HepG2 (cell line): ENCODE measurements around the gene TAF3. TPM values are rescaled to one million over a fixed set of nuclear protein-coding genes. Genes with fewer than 3 reads are reported as not detected.

ENCODE experiments used
- ASH2L ChIP-seq: fragments of 300-600, 200-600 bp; sonication (generic); IDR thresholded peaks from 2 replicates; pipeline ENCODE4 v1.7.0; 2017; ENCODE audit warnings: low read depth, mild to moderate bottlenecking, moderate library complexity, mixed read lengths, low read length; ENCODE audit not compliant: insufficient read length
- CEBPG ChIP-seq: IDR thresholded peaks from 2 replicates; pipeline ENCODE4 v1.6.1; 2016
- CREM ChIP-seq, 2 experiments: sonication (generic) in 1 of 2; formaldehyde crosslinking in 1 of 2; IDR thresholded peaks; 2 replicates each; pipeline versions ENCODE4 v1.4.0 to v1.6.1; 2016 to 2020; ENCODE audit warnings: antibody characterized with exemption in 1 of 2, mild to moderate bottlenecking in 1 of 2, missing genetic modification reagents in 1 of 2
- ESRRA ChIP-seq: sonication (generic); formaldehyde crosslinking; IDR thresholded peaks from 2 replicates; pipeline ENCODE4 v1.5.1; 2020; ENCODE audit warnings: mild to moderate bottlenecking, low read depth, missing genetic modification reagents
- EZH2 ChIP-seq: conservative IDR thresholded peaks from 2 replicates; pipeline ENCODE4 v1.6.1; 2012; ENCODE audit warnings: mild to moderate bottlenecking, low read depth, low read length, moderate library complexity
- FOXA1 ChIP-seq, 2 experiments: fragments of 450-650 bp in 1 of 2; sonication (generic) in 1 of 2; formaldehyde crosslinking in 1 of 2; IDR thresholded peaks; 2 replicates each; pipeline versions ENCODE4 v1.4.0 to v1.6.1; 2016 to 2020; ENCODE audit warnings: missing genetic modification reagents in 1 of 2
- GFI1 ChIP-seq: sonication (generic); formaldehyde crosslinking; IDR thresholded peaks from 2 replicates; pipeline ENCODE4 v1.5.0; 2020; ENCODE audit warnings: missing genetic modification reagents, mild to moderate bottlenecking, borderline replicate concordance
- HMG20B ChIP-seq: conservative IDR thresholded peaks from 2 replicates; pipeline ENCODE4 v1.6.1; 2016; ENCODE audit warnings: missing genetic modification reagents, missing compliant biosample characterization
- JUNB ChIP-seq: sonication (generic); formaldehyde crosslinking; IDR thresholded peaks from 2 replicates; pipeline ENCODE4 v1.8.0; 2022; ENCODE audit warnings: missing genetic modification reagents, mild to moderate bottlenecking, borderline replicate concordance
- JUND ChIP-seq: sonication (generic); formaldehyde crosslinking; IDR thresholded peaks from 2 replicates; pipeline ENCODE4 v1.8.0; 2022; ENCODE audit warnings: mild to moderate bottlenecking, missing genetic modification reagents
- KDM3A ChIP-seq: IDR thresholded peaks from 2 replicates; pipeline ENCODE4 v1.6.1; 2018; ENCODE audit warnings: low read depth, missing compliant biosample characterization
- MIER3 ChIP-seq: IDR thresholded peaks from 2 replicates; pipeline ENCODE4 v1.6.1; 2016; ENCODE audit warnings: missing compliant biosample characterization, borderline replicate concordance
- MTA1 ChIP-seq: sonication (generic); formaldehyde crosslinking; IDR thresholded peaks from 2 replicates; pipeline ENCODE4 v1.4.0; 2020; ENCODE audit warnings: missing genetic modification reagents, mild to moderate bottlenecking, borderline replicate concordance
- NFIC ChIP-seq: IDR thresholded peaks from 2 replicates; pipeline ENCODE4 v1.6.1; 2012; ENCODE audit warnings: mild to moderate bottlenecking, low read length, inconsistent platforms
- NKX3-1 ChIP-seq: sonication (generic); formaldehyde crosslinking; IDR thresholded peaks from 2 replicates; pipeline ENCODE4 v1.5.0; 2020; ENCODE audit warnings: missing genetic modification reagents
- NR3C1 ChIP-seq: sonication (generic); formaldehyde crosslinking; IDR thresholded peaks from 2 replicates; pipeline ENCODE4 v1.4.0; 2020; ENCODE audit warnings: missing genetic modification reagents
- PHF21A ChIP-seq: sonication (generic); formaldehyde crosslinking; IDR thresholded peaks from 2 replicates; pipeline ENCODE4 v1.5.0; 2020; ENCODE audit warnings: mild to moderate bottlenecking, missing genetic modification reagents
- RXRB ChIP-seq: IDR thresholded peaks from 2 replicates; pipeline ENCODE4 v1.6.1; 2016; ENCODE audit warnings: borderline replicate concordance, missing genetic modification reagents, missing compliant biosample characterization
- SALL1 ChIP-seq: sonication (generic); formaldehyde crosslinking; IDR thresholded peaks from 2 replicates; pipeline ENCODE4 v1.8.0; 2022; ENCODE audit warnings: mild to moderate bottlenecking, missing genetic modification reagents
- SIX1 ChIP-seq: sonication (generic); formaldehyde crosslinking; IDR thresholded peaks from 2 replicates; pipeline ENCODE4 v1.4.0; 2020; ENCODE audit warnings: missing genetic modification reagents, borderline replicate concordance
- SOX13 ChIP-seq, 3 experiments: fragments of 450-650 bp in 1 of 3; sonication (generic) in 1 of 3; formaldehyde crosslinking in 1 of 3; IDR thresholded peaks in 2 of 3; conservative IDR thresholded peaks in 1 of 3; 2 replicates each; pipeline versions ENCODE4 v1.5.0 to v1.6.1; 2016 to 2020; ENCODE audit warnings: antibody characterized with exemption in 1 of 3, mild to moderate bottlenecking in 1 of 3, missing compliant biosample characterization in 1 of 3, missing genetic modification reagents in 1 of 3, moderate library complexity in 1 of 3
- SOX6 ChIP-seq, 2 experiments: fragments of 450-650 bp in 1 of 2; sonication (generic) in 1 of 2; formaldehyde crosslinking in 1 of 2; IDR thresholded peaks; 2 replicates each; pipeline versions ENCODE4 v1.4.0 to v1.6.1; 2017 to 2020; ENCODE audit warnings: antibody characterized with exemption in 1 of 2, mild to moderate bottlenecking in 1 of 2, missing genetic modification reagents in 1 of 2
- TCF12 ChIP-seq, 2 experiments: fragments of 450-650 bp in 1 of 2; sonication (generic) in 1 of 2; formaldehyde crosslinking in 1 of 2; IDR thresholded peaks; 2 replicates each; pipeline versions ENCODE4 v1.6.1 to v1.8.0; 2017 to 2022; ENCODE audit warnings: antibody characterized with exemption in 1 of 2, mild to moderate bottlenecking in 1 of 2, missing genetic modification reagents in 1 of 2, moderate library complexity in 1 of 2
- ZNF30 ChIP-seq: sonication (generic); formaldehyde crosslinking; IDR thresholded peaks from 2 replicates; pipeline ENCODE4 v1.5.0; 2020; ENCODE audit warnings: mild to moderate bottlenecking, missing genetic modification reagents
- ZNF331 ChIP-seq: sonication (generic); formaldehyde crosslinking; IDR thresholded peaks from 2 replicates; pipeline ENCODE4 v1.4.0; 2020; ENCODE audit warnings: missing genetic modification reagents
- ZNF800 ChIP-seq: sonication (generic); formaldehyde crosslinking; IDR thresholded peaks from 2 replicates; pipeline ENCODE4 v1.4.0; 2020; ENCODE audit warnings: missing genetic modification reagents
- polyA plus RNA-seq, 8 experiments: library from polyadenylated mRNA; depleted of rRNA in 3 of 8; stranded (reverse) in 7 of 8; unstranded in 1 of 8; fragments of >200 nt; fragmentation: Illumina TruSeq in 4 of 8; extraction: Trizol in 4 of 8; gene quantifications; 2 replicates each; pipeline versions ENCODE4 v1.2.1 to v1.2.3, GENCODE V29; 2011 to 2016; ENCODE audit warnings: low read depth in 4 of 8, missing spikeins in 1 of 8, mixed read lengths in 1 of 8; ENCODE audit not compliant: insufficient read depth in 1 of 8
- total RNA-seq, 5 experiments: library from RNA; depleted of rRNA; stranded (reverse); fragments of >200 nt; fragmentation: Illumina TruSeq; extraction: Trizol; gene quantifications; 2 replicates each; pipeline ENCODE4 v1.2.3, GENCODE V29; 2016; ENCODE audit warnings: low read depth in 1 of 5

Gene TAF3
- total and polyA plus RNA-seq, 2 of the 13 experiments (the other 11 are each of a cell fraction or from before 2014, with no cell fraction given): 1.7 to 2.9 TPM

- TF ChIP-seq TCF12 (IDR thresholded peaks at IDR 0.05) (no peak), TCF12 (CRISPR knock-in tag; IDR thresholded peaks at IDR 0.05) (peak; percentile 82), CEBPG (CRISPR knock-in tag) (peak; percentile 53), GFI1 (peak; percentile 93), RXRB (peak; percentile 83), SIX1 (CRISPR knock-in tag) (peak; percentile 79), KDM3A (CRISPR knock-in tag) (peak; percentile 75; the same call in 1 of the 2 replicates), SOX13 (IDR thresholded peaks at IDR 0.05) (peak; percentile 68; the same call in 1 of the 2 replicates), SOX13 (CRISPR knock-in tag; conservative IDR thresholded peaks at IDR 0.05 in 1 of 2, IDR thresholded peaks at IDR 0.05 in 1 of 2) (peak in 1 of 2 experiments; percentile 93; a peak in 2 of 4 replicates), NR3C1 (CRISPR knock-in tag) (no peak), CREM (IDR thresholded peaks at IDR 0.05) (peak; percentile 78; the same call in 1 of the 2 replicates), CREM (CRISPR knock-in tag; IDR thresholded peaks at IDR 0.05) (no peak), FOXA1 (IDR thresholded peaks at IDR 0.05) (peak; percentile 41; the same call in 1 of the 2 replicates), FOXA1 (CRISPR knock-in tag; IDR thresholded peaks at IDR 0.05) (peak; percentile 86), EZH2 (no peak), HMG20B (CRISPR knock-in tag) (peak; percentile 81), MIER3 (peak; percentile 73; the same call in 1 of the 2 replicates), PHF21A (CRISPR knock-in tag) (peak; percentile 85), ZNF30 (no peak), ZNF331 (CRISPR knock-in tag) (peak; percentile 90), JUNB (peak; percentile 76; the same call in 1 of the 2 replicates), SOX6 (IDR thresholded peaks at IDR 0.05) (no peak), SOX6 (CRISPR knock-in tag; IDR thresholded peaks at IDR 0.05) (peak; percentile 95), ESRRA (CRISPR knock-in tag) (0 out of 2 replicates have a peak, but pooled peaks have one; percentile 57), SALL1 (peak; percentile 90), ZNF800 (CRISPR knock-in tag) (peak; percentile 53; the same call in 1 of the 2 replicates), MTA1 (CRISPR knock-in tag) (no peak), ASH2L (peak; percentile 77), JUND (CRISPR knock-in tag) (0 out of 2 replicates have a peak, but pooled peaks have one; percentile 53), NFIC (peak; percentile 79; the same call in 1 of the 2 replicates), NKX3-1 (CRISPR knock-in tag) (no peak)
These were observed 114.2 kb downstream of the TAF3 start (continued) for GRCh38 chr10:7932301-7933036.
